MM.1S (cell line): ENCODE data around the gene GLCCI1.

Experiments
- DNase-seq: peaks from one replicate; pipeline ENCODE4 v3.0.0-alpha.2; 2015
- H2AFZ ChIP-seq: fragments of 300-600 bp; sonication (generic); 2 replicates; pipeline ENCODE4 v1.6.0; 2016; ENCODE audit warnings: antibody characterized with exemption, low read length
- H3F3A ChIP-seq: fragments of 300-600 bp; sonication (generic); 2 replicates; pipeline ENCODE4 v1.6.1; 2016; ENCODE audit warnings: mild to moderate bottlenecking, antibody characterized with exemption, low read length, moderate library complexity, mixed read lengths; ENCODE audit not compliant: insufficient read depth
- H3K27ac ChIP-seq: fragments of 300-600 bp; sonication (generic); 2 replicates; pipeline ENCODE4 v1.5.1; 2016; ENCODE audit warnings: mild to moderate bottlenecking, low read length
- H3K27me3 ChIP-seq: fragments of 300-600 bp; sonication (generic); replicated peaks from 2 replicates; pipeline ENCODE4 v1.6.0; 2016; ENCODE audit warnings: low read length; ENCODE audit not compliant: insufficient read depth
- H3K36me3 ChIP-seq: fragments of 300-600 bp; sonication (generic); replicated peaks from 2 replicates; pipeline ENCODE4 v1.6.1; 2016; ENCODE audit warnings: mild to moderate bottlenecking, low read length, mixed read lengths; ENCODE audit not compliant: insufficient read depth
- H3K4me1 ChIP-seq: fragments of 300-600 bp; sonication (generic); 2 replicates; pipeline ENCODE4 v1.6.1; 2016; ENCODE audit warnings: low read length, mixed read lengths
- H3K4me2 ChIP-seq: fragments of 300-600 bp; sonication (generic); 2 replicates; pipeline ENCODE4 v1.6.0; 2016; ENCODE audit warnings: low read depth, low read length
- H3K4me3 ChIP-seq: fragments of 300-600 bp; sonication (generic); 2 replicates; pipeline ENCODE4 v1.5.1; 2016; ENCODE audit warnings: low read length, mixed read lengths
- H3K79me2 ChIP-seq: fragments of 300-600 bp; sonication (generic); 2 replicates; pipeline ENCODE4 v1.6.1; 2016; ENCODE audit warnings: mixed run types, low read length, mixed read lengths
- H3K9ac ChIP-seq: fragments of 300-600 bp; sonication (generic); 2 replicates; pipeline ENCODE4 v1.6.1; 2016; ENCODE audit warnings: low read length, mixed read lengths
- H3K9me2 ChIP-seq: fragments of 300-600 bp; sonication (generic); replicated peaks from 2 replicates; pipeline ENCODE4 v1.6.1; 2016; ENCODE audit warnings: mild to moderate bottlenecking, low read length, mixed read lengths; ENCODE audit not compliant: insufficient read depth
- H3K9me3 ChIP-seq: fragments of 300-600 bp; sonication (generic); replicated peaks from 2 replicates; pipeline ENCODE4 v1.6.1; 2016; ENCODE audit warnings: mild to moderate bottlenecking, low read length, mixed read lengths; ENCODE audit not compliant: insufficient read depth
- H4K20me1 ChIP-seq: fragments of 300-600 bp; sonication (generic); 2 replicates; pipeline ENCODE4 v1.6.1; 2016; ENCODE audit warnings: mild to moderate bottlenecking, low read length, moderate library complexity, mixed read lengths; ENCODE audit not compliant: insufficient read depth
- CTCF ChIP-seq: fragments of 300-600 bp; sonication (generic); IDR thresholded peaks from 2 replicates; pipeline ENCODE4 v1.5.1; 2016; ENCODE audit warnings: antibody characterized with exemption, low read length, mixed read lengths
- EZH2 ChIP-seq: fragments of 300-600 bp; sonication (generic); optimal IDR thresholded peaks from 2 replicates; pipeline ENCODE3; 2017; ENCODE audit warnings: low read depth, mild to moderate bottlenecking, antibody characterized with exemption, low read length, mixed read lengths
- EZH2phosphoT487 ChIP-seq: fragments of 300-600 bp; sonication (generic); IDR thresholded peaks from 2 replicates; pipeline ENCODE4 v1.6.1; 2018; ENCODE audit warnings: antibody characterized with exemption, low read length

The GLCCI1 gene

GRCh38 chr7:8065356-8065813 is 96.8 kb downstream of the GLCCI1 start:
- no peaks in the 10 kb centered on the region for H3K9me3 ChIP-seq
- H3K79me2 ChIP-seq: peaks cover 77% of the 10 kb centered on the region
- no peak overlapping the region for H3K4me2 ChIP-seq
- DNase-seq: no peak
- H3K4me1 ChIP-seq: no peaks in the 10 kb centered on the region
- TF ChIP-seq EZH2 (no peak), CTCF (no peak), EZH2phosphoT487 (no peak)
- H3K27me3 ChIP-seq: no peaks in the 10 kb centered on the region
- H3K9ac ChIP-seq: no peak overlapping the region
- H3K4me3 ChIP-seq: no peak overlapping the region
- no peak overlapping the region for H3K27ac ChIP-seq
- no peaks in the 10 kb centered on the region; the same call in 1 of the 2 replicates for H4K20me1 ChIP-seq
- no peaks in the 10 kb centered on the region for H3K9me2 ChIP-seq
- H3F3A ChIP-seq: no peaks in the 10 kb centered on the region
- no peaks in the 10 kb centered on the region for H3K36me3 ChIP-seq
- no peak overlapping the region for H2AFZ ChIP-seq

- no peaks in the 10 kb centered on the region; the same call in 1 of the 2 replicates for H4K20me1 ChIP-seq
- H3K4me1 ChIP-seq: 0 out of 2 replicates have a peak, but pooled peaks cover 3% of the 10 kb centered on the region
- H3K4me3 ChIP-seq: no peak overlapping the region
Observed at GRCh38 chr7:8068892-8069686, 100.5 kb downstream of the GLCCI1 start.

GRCh38 chr7:8070451-8071180 is 102.0 kb downstream of the GLCCI1 start:
- no peak overlapping the region for H3K4me2 ChIP-seq
- H3K9me3 ChIP-seq: no peaks in the 10 kb centered on the region
- H2AFZ ChIP-seq: no peak overlapping the region
- no peaks in the 10 kb centered on the region for H3K9me2 ChIP-seq
- TF ChIP-seq CTCF: no peak
- no peak for TF ChIP-seq EZH2
- no peak for TF ChIP-seq EZH2phosphoT487
- H3K27me3 ChIP-seq: no peaks in the 10 kb centered on the region
- no peaks in the 10 kb centered on the region for H3K36me3 ChIP-seq
- H3F3A ChIP-seq: no peaks in the 10 kb centered on the region
- H3K4me1 ChIP-seq: 0 out of 2 replicates have a peak, but pooled peaks cover 3% of the 10 kb centered on the region
- H3K9ac ChIP-seq: no peak overlapping the region
- H3K4me3 ChIP-seq: no peak overlapping the region
- peaks cover 72% of the 10 kb centered on the region for H3K79me2 ChIP-seq
- H4K20me1 ChIP-seq: no peaks in the 10 kb centered on the region; the same call in 1 of the 2 replicates
- no peak overlapping the region for H3K27ac ChIP-seq
- no peak for DNase-seq

More at GRCh38 chr7:8068892-8069686, 100.5 kb downstream of the GLCCI1 start:
- Histone ChIP-seq H3K9me2 (no peaks in the 10 kb centered on the region), H2AFZ (no peak overlapping the region), H3F3A (no peaks in the 10 kb centered on the region), H3K36me3 (no peaks in the 10 kb centered on the region), H3K27me3 (no peaks in the 10 kb centered on the region), H3K27ac (no peak overlapping the region), H3K9me3 (no peaks in the 10 kb centered on the region), H3K4me2 (no peak overlapping the region), H3K9ac (no peak overlapping the region), H3K79me2 (peaks cover 78% of the 10 kb centered on the region)
- no peak for DNase-seq
- no peak for TF ChIP-seq EZH2
- TF ChIP-seq EZH2phosphoT487: no peak
- no peak for TF ChIP-seq CTCF
